ENCODE results near the gene IL6R. TPM values are rescaled to one million over a fixed set of nuclear protein-coding genes. Genes with fewer than 3 reads are reported as not detected.
"Not testable (repeated sequence)": the region's sequence is repeated elsewhere in the genome, so short reads cannot be mapped to it uniquely, and the experiment has no call there.

Gene IL6R
- total RNA-seq, result 1 to 10 TPM; 9.1 to 9.3 TPM

DNA sequence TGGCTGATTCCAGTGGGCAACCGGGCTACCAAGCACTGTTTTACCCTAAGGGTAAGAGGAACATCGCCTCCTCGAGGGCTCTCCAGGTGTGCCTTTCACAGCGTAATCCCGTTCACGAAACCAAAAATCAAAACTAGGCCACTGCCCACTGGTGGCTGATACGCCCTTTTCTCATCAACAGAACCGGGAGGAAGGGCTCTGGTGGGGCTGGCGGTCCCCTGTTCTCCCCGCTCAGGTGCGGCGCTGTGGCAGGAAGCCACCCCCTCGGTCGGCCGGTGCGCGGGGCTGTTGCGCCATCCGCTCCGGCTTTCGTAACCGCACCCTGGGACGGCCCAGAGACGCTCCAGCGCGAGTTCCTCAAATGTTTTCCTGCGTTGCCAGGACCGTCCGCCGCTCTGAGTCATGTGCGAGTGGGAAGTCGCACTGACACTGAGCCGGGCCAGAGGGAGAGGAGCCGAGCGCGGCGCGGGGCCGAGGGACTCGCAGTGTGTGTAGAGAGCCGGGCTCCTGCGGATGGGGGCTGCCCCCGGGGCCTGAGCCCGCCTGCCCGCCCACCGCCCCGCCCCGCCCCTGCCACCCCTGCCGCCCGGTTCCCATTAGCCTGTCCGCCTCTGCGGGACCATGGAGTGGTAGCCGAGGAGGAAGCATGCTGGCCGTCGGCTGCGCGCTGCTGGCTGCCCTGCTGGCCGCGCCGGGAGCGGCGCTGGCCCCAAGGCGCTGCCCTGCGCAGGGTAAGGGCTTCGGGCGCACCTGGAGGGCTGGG lies at the start of gene IL6R:
Gene IL6R, plus strand, starts transcription at position 360 of the 763 bp plus-strand sequence. Its CDS starts 287 bp downstream, at position 647.
- DNase-seq, result peak; percentile 67
- POLR2A ChIA-PET, result interaction anchor here (1.0 kb wide), 1 partner anchor 34 kb away, joined by 4 read pairs; no protein-coding TSS in a partner anchor
- Mint-ChIP-seq H3K27me3 (peaks cover 5% of the 10 kb centered on the region), H3K9me3 (no peaks in the 10 kb centered on the region), H3K27ac (peak within 1 kb of the TSS; percentile 86), H3K4me3 (peak within 1 kb of the TSS; percentile 77), H3K36me3 (ENCODE audit: low read depth) (no peaks in the 10 kb centered on the region), H3K4me1 (peaks cover 84% of the 10 kb centered on the region)
- CTCF ChIA-PET, result interaction anchor here (1.1 to 1.9 kb wide), 2 partner anchors 10 to 62 kb away, joined by 5 to 6 read pairs; no protein-coding TSS in a partner anchor

DNA sequence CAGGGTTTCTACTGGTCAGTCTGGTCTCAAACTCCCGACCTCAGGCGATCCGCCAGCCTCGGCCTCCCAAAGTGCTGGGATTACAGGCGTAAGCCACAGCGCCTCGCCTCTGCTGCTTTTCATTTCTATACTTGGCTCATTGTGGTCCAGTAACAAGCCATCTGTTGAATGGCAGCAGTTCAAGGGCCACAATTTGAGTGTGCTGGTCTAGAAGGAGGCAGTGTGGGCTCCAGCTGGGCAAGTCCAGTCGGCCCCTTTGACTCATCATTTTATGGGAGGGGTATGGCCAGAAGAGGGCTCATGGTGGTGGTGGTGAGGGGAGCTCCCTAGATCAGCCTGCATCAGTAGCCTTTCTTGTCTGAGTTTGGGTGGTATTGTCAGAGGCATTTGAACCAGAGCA lies 46.6 kb upstream of the IL6R start:
- Mint-ChIP-seq H3K27me3 (peaks cover 7% of the 10 kb centered on the region), H3K4me1 (peaks cover 10% of the 10 kb centered on the region), H3K9me3 (peaks cover 5% of the 10 kb centered on the region), H3K36me3 (ENCODE audit: low read depth) (no peaks in the 10 kb centered on the region), H3K4me3 (no peak overlapping the region), H3K27ac (no peak overlapping the region)
- CTCF ChIA-PET, result interaction anchor here (0.6 kb wide), 1 partner anchor 25 kb away, joined by 4 read pairs; no protein-coding TSS in a partner anchor
- DNase-seq, result no peak
- POLR2A ChIA-PET, result no interaction called here

DNA sequence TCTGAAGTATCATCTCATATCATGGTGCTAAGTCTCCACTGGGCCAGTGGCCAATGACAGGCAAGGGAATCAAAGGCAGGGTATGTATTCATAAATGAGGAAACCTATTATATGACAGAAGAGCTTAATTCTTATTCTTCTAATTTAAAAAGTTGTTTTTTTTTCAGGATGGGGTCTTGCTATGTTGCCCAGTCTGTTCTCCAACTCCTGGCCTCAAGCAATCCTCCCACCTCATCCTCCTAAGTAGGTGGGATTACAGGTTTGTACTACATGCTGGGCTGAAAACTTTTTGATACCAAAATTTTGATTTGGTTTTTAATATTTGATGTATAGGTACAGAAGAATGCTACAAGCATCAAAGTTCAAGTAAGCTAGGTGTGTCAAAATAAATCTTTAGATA lies 44.9 kb upstream of the IL6R start:
- H3K9me3 Mint-ChIP-seq, result peaks cover 5% of the 10 kb centered on the region
- peaks cover 2% of the 10 kb centered on the region for H3K4me1 Mint-ChIP-seq
- no peak overlapping the region for H3K4me3 Mint-ChIP-seq
- H3K27me3 Mint-ChIP-seq, result peaks cover 4% of the 10 kb centered on the region
- CTCF ChIA-PET, result interaction anchor here (1.5 to 2.2 kb wide), 2 partner anchors 9 to 186 kb away, joined by 3 to 6 read pairs; no protein-coding TSS in a partner anchor
- H3K27ac Mint-ChIP-seq, result no peak overlapping the region
- POLR2A ChIA-PET, result no interaction called here
- DNase-seq, result no peak
- no peaks in the 10 kb centered on the region for H3K36me3 Mint-ChIP-seq (ENCODE audit: low read depth)

DNA sequence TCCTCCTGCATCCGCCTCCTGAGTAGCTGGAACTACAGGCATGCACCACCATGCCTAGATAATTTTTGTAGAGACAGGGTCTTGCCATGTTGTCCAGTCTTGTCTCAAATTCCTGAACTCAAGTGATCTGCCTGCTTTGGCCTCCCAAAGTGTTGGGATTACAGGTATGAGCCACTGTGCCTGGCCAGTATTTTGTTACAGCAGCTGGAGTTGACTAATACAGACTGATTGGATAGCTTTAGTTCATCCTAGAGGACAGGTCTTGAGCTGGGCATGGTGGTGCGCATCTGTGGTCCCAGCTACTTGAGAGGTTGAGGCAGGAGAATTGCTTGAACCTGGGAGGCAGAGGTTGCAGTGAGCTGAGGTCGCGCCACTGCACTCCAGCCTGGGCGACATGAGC lies 44.3 kb upstream of the IL6R start:
- H3K9me3 Mint-ChIP-seq; H3K4me1 Mint-ChIP-seq; DNase-seq; POLR2A ChIA-PET; H3K27me3 Mint-ChIP-seq; H3K27ac Mint-ChIP-seq; H3K36me3 Mint-ChIP-seq (ENCODE audit: low read depth); H3K4me3 Mint-ChIP-seq: not testable (repeated sequence)
- CTCF ChIA-PET, result interaction anchor here (1.1 to 2.2 kb wide), 3 partner anchors 9 to 186 kb away, joined by 3 to 6 read pairs (median 3); no protein-coding TSS in a partner anchor

DNA sequence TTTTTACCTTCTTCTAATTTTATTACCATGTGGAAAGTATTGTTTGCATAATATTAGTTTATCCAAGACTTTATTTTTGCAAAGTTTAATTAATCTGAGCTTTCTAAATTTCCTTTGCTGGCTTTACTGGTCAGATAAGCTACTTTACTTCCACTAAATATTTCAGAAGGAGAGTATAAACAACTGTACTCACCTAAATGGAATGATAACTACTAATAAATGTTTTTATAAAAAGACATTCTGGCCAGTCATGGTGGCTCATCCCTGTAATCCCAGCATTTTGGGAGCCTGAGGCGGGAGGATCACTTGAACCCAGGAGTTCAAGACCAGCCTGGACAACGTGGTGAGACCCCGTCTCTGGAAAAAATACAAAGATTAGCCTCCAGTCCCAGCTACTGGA lies 43.8 kb upstream of the IL6R start:
- H3K4me1 Mint-ChIP-seq, result peaks cover 2% of the 10 kb centered on the region
- no peak overlapping the region for H3K4me3 Mint-ChIP-seq
- DNase-seq, result no peak
- no peaks in the 10 kb centered on the region for H3K36me3 Mint-ChIP-seq (ENCODE audit: low read depth)
- POLR2A ChIA-PET, result no interaction called here
- no peak overlapping the region for H3K27ac Mint-ChIP-seq
- peaks cover 5% of the 10 kb centered on the region for H3K9me3 Mint-ChIP-seq
- CTCF ChIA-PET, result interaction anchor here (0.5 to 2.2 kb wide), 5 partner anchors 10 to 340 kb away, joined by 3 to 6 read pairs (median 3); no protein-coding TSS in a partner anchor
- H3K27me3 Mint-ChIP-seq, result peaks cover 8% of the 10 kb centered on the region

DNA sequence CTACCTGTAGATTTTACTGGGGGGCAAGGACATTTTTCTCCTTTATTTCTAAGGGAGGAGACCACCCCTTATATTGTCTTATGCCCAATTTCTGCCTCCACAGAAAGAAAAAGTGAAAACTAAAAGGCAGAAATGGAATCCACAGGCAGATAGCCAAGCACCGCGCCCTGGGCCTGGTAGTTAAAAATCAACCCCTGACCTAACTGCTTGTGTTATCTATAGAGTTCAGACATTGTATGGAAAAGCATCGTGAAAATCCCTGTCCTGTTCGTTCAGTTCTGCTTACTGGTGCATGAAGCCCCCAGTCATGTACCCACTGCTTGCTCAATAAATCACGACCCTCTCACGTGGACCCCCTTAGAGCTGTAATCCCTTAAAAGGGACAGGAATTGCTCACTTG lies 33.7 kb upstream of the IL6R start:
- DNase-seq, result no peak
- Mint-ChIP-seq H3K4me3 (no peak overlapping the region), H3K4me1 (peaks cover 9% of the 10 kb centered on the region), H3K27me3 (no peaks in the 10 kb centered on the region), H3K9me3 (no peaks in the 10 kb centered on the region), H3K36me3 (ENCODE audit: low read depth) (no peaks in the 10 kb centered on the region), H3K27ac (no peak overlapping the region)
- POLR2A ChIA-PET, result no interaction called here
- CTCF ChIA-PET, result interaction anchor here (0.7 kb wide), 1 partner anchor 448 kb away, joined by 3 read pairs; no protein-coding TSS in a partner anchor

DNA sequence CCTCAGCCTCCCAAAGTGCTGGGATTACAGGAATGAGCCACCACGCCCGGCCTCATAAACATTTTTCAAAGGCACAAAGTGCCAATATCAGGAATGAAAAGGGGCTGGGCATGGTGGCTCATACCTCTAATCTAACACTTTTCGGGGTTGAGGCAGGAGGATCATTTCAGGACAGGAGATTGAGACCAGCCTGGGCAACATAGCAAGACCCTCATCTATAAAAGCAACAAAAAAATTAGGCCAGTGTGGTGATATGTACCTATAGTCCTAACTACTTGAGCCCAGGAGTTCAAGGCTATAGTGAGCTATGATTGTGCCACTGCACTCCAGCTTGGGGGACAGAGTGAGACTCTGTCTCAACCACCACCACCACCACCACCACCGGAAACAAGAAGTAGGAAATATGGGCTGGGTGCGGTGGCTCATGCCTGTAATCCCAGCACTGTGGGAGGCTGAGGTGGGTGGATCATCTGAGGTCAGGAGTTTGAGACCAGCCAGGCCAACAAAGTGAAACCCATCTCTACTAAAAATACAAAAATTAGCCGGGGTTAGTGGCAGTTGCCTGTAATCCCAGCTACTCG lies 31.3 kb upstream of the IL6R start:
- H3K36me3 Mint-ChIP-seq (ENCODE audit: low read depth); H3K4me1 Mint-ChIP-seq; DNase-seq; H3K27ac Mint-ChIP-seq; CTCF ChIA-PET; H3K27me3 Mint-ChIP-seq; H3K9me3 Mint-ChIP-seq; H3K4me3 Mint-ChIP-seq: not testable (repeated sequence)
- POLR2A ChIA-PET, result interaction anchor here (0.7 kb wide), 1 partner anchor 33 kb away, joined by 4 read pairs; no protein-coding TSS in a partner anchor

DNA sequence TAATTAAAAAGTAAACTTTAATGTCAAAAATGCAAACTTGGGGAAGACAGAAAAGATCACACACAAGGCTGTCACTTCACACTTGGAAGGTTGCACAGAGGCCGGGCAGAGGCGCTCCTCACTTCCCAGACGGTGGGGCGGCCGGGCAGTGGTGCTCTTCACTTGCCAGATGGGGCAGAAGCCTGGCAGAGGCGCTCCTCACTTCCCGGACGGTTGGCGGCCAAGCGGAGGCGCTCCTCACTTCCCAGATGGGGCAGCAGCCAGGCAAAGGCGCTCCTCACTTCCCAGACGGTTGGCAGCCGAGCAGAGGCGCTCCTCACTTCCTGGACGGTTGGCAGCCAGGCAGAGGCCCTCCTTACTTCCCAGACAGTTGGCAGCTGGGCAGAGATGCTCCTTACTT lies 25.8 kb upstream of the IL6R start:
- Mint-ChIP-seq H3K27ac (no peak overlapping the region), H3K9me3 (no peaks in the 10 kb centered on the region), H3K27me3 (no peaks in the 10 kb centered on the region), H3K4me3 (no peak overlapping the region), H3K4me1 (peaks cover 2% of the 10 kb centered on the region), H3K36me3 (ENCODE audit: low read depth) (no peaks in the 10 kb centered on the region)
- CTCF ChIA-PET, result no interaction called here
- POLR2A ChIA-PET, result no interaction called here
- DNase-seq, result no peak

DNA sequence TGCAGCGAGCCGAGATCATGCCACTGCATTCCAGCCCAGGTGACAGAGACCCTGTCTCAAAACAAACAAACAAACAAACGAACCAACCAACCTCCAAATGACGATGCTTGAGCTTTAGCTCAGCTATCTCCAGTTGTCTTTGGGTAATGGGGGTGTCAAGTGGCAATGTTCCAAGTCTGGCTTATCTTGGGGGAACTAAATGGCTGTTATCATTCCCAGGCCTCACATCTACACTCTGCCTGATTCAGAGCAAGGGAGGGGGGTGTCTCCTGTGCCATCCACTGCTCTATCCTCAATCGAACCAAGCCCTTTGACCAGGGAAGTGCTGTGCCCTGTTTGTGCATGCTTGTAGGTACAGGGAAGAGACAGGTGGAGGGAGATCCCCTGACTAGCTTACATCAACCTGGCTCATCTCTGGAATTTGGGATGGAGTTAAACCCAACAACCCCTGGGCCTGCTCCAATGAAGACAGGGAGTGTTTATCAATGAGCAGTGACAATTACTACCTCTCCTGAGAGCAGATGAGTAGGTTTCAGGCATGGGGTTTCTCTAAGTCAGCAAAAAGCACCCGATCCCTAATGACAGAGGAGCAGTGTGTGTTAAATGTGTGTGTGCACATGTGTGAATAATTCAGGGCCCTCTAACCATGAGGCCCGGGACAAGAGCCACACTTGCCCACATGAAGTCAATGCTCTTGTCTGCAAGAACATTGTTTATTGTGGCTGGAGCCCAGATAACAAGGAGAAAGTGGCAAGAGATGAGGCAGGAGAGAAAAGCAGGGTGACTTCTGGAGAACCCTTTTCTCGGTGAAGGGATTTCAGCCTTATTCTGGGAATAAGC lies 20.3 kb upstream of the IL6R start:
- CTCF ChIA-PET, result interaction anchor here (0.6 to 1.9 kb wide), 4 partner anchors 9 to 29 kb away, joined by 3 to 7 read pairs (median 4); no protein-coding TSS in a partner anchor
- Mint-ChIP-seq H3K9me3 (peaks cover 2% of the 10 kb centered on the region), H3K4me1 (peaks cover 24% of the 10 kb centered on the region), H3K27ac (peak overlapping the region; percentile 90), H3K36me3 (ENCODE audit: low read depth) (peaks cover 11% of the 10 kb centered on the region), H3K4me3 (no peak overlapping the region), H3K27me3 (no peaks in the 10 kb centered on the region)
- no peak for DNase-seq
- POLR2A ChIA-PET, result no interaction called here

DNA sequence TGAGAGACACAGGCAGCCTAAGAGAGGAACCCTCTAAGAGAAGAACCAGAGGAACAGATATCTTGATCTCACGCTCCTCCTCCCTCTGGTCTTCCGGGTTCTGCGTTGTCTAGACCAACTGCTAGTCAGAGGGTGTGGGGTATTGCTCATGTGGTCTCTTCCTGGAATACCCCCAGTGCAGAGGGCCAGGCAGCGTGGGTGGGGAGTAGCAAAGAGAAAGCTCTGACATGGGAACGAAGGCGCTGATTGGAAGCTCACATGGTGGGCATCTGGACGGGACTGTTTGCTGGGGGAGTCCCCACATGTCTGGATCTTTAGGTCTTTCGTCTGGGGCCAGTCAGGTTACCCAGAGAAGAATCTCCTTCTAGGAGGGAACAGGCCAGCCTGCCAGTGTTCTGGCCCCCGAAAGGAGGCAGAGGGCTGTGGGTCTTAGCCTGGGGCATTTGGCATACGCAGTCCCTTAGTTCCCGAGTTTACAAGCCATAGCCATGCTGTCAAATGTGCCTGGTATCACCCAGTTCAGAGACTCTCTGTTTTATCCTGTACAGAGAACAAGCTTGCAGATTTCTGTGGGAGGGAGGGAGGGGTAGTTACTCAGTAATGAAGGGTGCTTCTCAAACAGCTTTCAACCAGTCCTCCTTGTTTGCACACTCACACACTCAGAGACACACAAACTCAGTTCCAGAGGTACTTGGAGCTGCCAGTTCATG lies 18.3 kb upstream of the IL6R start:
- H3K4me3 Mint-ChIP-seq, result peak overlapping the region; percentile 26
- H3K27ac Mint-ChIP-seq, result peak overlapping the region; percentile 90
- peaks cover 2% of the 10 kb centered on the region for H3K9me3 Mint-ChIP-seq
- no peaks in the 10 kb centered on the region for H3K27me3 Mint-ChIP-seq
- peak; percentile 32 for DNase-seq
- peaks cover 11% of the 10 kb centered on the region for H3K36me3 Mint-ChIP-seq (ENCODE audit: low read depth)
- peaks cover 24% of the 10 kb centered on the region for H3K4me1 Mint-ChIP-seq
- ChIA-PET CTCF (interaction anchor here (0.7 to 2.1 kb wide), 6 partner anchors 11 to 507 kb away, joined by 3 to 6 read pairs (median 3); no protein-coding TSS in a partner anchor), POLR2A (no interaction called here)

DNA sequence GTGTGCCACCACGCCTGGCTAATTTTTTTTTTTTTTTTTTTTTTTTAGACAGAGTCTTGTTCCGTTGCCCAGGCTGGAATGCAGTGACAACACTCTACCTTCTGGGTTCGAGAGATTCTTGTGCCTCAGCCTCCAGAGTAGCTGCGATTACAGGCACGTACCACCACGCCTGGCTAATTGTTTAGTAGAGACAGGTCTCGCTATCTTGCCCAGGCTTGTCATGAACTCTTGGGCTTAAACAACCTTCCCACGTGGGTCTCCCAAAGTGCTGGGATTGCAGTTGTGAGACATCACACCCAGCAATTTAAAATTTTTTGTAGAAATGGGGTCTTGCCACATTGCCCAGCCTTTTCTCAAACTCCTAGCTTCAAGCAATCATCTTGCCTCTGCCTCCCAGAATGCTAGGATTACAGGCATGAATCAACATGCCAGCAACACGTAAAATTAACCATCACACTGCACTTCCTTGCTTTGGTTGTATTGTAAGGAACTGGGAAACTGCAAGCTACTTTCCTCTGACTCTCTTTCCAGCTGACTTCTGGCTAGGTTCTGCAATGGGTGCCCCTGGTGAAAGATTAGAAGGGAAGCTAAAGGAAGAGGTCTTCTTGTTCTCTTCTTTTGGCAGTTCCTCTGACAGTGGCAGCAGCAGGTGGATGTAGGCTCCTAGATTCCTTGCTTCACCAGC lies 13.9 kb upstream of the IL6R start:
- Mint-ChIP-seq H3K36me3 (ENCODE audit: low read depth) (peaks cover 2% of the 10 kb centered on the region), H3K4me1 (peaks cover 9% of the 10 kb centered on the region), H3K9me3 (no peaks in the 10 kb centered on the region), H3K27ac (no peak overlapping the region), H3K4me3 (no peak overlapping the region), H3K27me3 (no peaks in the 10 kb centered on the region)
- ChIA-PET CTCF (interaction anchor here (0.6 to 1.3 kb wide), 3 partner anchors 10 to 62 kb away, joined by 3 read pairs; no protein-coding TSS in a partner anchor), POLR2A (no interaction called here)
- no peak for DNase-seq

DNA sequence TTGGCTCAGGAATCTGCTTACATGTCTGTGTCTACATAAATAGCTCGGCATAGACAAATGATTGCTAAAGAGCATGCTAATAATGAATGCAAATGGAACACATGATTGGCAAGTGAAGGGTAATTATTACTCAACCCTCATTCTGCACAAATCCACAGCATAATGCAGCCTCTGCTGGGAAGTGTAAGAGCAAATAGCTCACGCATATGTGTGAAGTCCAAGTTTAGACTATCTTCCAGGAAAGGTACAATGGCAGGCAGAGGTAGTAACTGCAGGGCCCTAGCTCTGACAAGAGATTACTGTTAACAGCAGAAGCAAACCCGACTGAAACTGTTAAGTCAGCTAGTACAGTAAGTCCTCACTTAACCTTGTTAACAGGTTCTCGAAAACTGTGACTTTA lies 7.0 kb upstream of the IL6R start:
- ChIA-PET CTCF (interaction anchor here (1.0 to 1.4 kb wide), 4 partner anchors 11 to 161 kb away, joined by 3 to 4 read pairs (median 3); no protein-coding TSS in a partner anchor), POLR2A (no interaction called here)
- H3K27ac Mint-ChIP-seq, result no peak overlapping the region
- no peaks in the 10 kb centered on the region for H3K9me3 Mint-ChIP-seq
- H3K36me3 Mint-ChIP-seq (ENCODE audit: low read depth), result no peaks in the 10 kb centered on the region
- peaks cover 3% of the 10 kb centered on the region for H3K27me3 Mint-ChIP-seq
- H3K4me1 Mint-ChIP-seq, result peaks cover 21% of the 10 kb centered on the region
- DNase-seq, result no peak
- H3K4me3 Mint-ChIP-seq, result no peak overlapping the region
